Brain microvascular endothelial cell (primary cell): ENCODE results near the gene LIN52.

Experiments used
- DNase-seq: peaks from one replicate; pipeline ENCODE4 v3.0.0-alpha.2; 2020
- H3K27ac ChIP-seq: fragments of 250-450 bp; sonication (Bioruptor Pico); 2 replicates; pipeline ENCODE4 v1.5.1; 2020; ENCODE audit warnings: mild to moderate bottlenecking, moderate library complexity
- H3K27me3 ChIP-seq: fragments of 250-450 bp; sonication (Bioruptor Pico); replicated peaks from 2 replicates; pipeline ENCODE4 v1.5.1; 2020; ENCODE audit warnings: mild to moderate bottlenecking
- H3K36me3 ChIP-seq: fragments of 250-450 bp; sonication (Bioruptor Pico); replicated peaks from 2 replicates; pipeline ENCODE4 v1.5.1; 2020; ENCODE audit warnings: mild to moderate bottlenecking
- H3K4me3 ChIP-seq: 2 replicates; pipeline ENCODE4 v1.5.1; 2011; ENCODE audit warnings: low read depth, mild to moderate bottlenecking, control low read depth, low read length, moderate library complexity
- CTCF ChIP-seq: IDR thresholded peaks from 2 replicates; pipeline ENCODE4 v1.5.1; 2011; ENCODE audit warnings: low read depth, mild to moderate bottlenecking, moderate library complexity, low read length, control low read depth, inconsistent platforms; ENCODE audit errors: missing control alignments
- in situ Hi-C: cut with HindIII; loops from 2 replicates; pipeline ENCODE4 v1.10.0; 2017; ENCODE audit warnings: low sequenced_read_pairs, low pct_ligation_motif_present

Gene LIN52

GRCh38 chr14:74084277-74085046, at the start of gene LIN52, which contains the start of gene ALDH6A1:
LIN52 (plus strand) TSS chr14:74084956; CDS start chr14:74084975, 19 bp downstream.
ALDH6A1 (minus strand) TSS chr14:74084453; CDS start chr14:74084394, 59 bp downstream.
- peak; percentile 100 for DNase-seq
- Histone ChIP-seq H3K27ac (peak within 1 kb of the TSS; percentile 69), H3K4me3 (peak within 1 kb of the TSS; percentile 88), H3K27me3 (no peaks in the 10 kb centered on the region), H3K36me3 (no peaks in the 10 kb centered on the region)
- TF ChIP-seq CTCF = no peak
- in situ Hi-C loops = no loop called here

GRCh38 chr14:74035556-74035955, 49.2 kb upstream of the LIN52 start:
- no peak for TF ChIP-seq CTCF
- peak; percentile 32 for DNase-seq
- Histone ChIP-seq H3K27ac (no peak overlapping the region), H3K36me3 (no peaks in the 10 kb centered on the region), H3K4me3 (no peak overlapping the region), H3K27me3 (no peaks in the 10 kb centered on the region)
- in situ Hi-C loops = no loop called here

DNA sequence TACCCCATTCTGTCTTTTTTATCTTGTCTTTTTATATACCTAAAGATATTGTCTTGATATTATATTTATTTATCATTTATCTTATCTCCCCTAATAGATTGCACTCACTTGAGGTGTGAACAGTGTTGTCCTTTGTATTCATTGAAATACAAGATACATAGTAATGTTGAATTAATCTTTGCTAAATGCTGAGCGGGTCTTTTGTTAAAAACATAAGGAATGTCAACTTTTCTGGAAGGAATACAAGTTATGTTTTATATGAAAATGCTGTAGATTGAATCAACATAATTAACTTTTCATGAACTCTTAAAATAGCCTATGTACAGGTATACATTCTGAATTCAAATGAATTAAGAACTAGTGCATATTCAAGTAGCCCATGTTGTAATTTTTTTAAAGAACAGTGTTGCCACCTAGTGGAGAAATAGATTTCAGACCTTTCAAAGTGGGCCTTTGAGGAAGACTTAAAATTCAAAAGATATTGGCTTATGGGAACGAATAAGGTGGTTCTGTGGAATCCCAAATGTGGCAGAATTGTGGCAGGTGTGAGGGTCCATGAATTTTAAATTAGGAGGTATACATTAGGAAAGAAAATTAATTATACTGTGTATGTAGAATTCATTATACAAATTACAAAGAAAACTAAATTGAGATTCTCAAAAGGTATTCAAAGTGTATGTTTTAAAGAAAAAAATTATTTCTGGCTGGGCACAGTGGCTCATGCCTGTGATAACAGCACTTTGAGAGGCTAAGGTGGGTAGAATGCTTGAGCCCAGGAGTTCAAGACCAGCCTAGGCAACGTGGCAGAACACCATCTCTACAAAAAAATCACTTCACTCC, 46.5 kb upstream of the LIN52 start:
- Histone ChIP-seq H3K4me3 (no peak overlapping the region), H3K27ac (no peak overlapping the region), H3K27me3 (no peaks in the 10 kb centered on the region), H3K36me3 (no peaks in the 10 kb centered on the region)
- peak; percentile 48 for TF ChIP-seq CTCF
- in situ Hi-C loops = no loop called here
- DNase-seq = peak; percentile 39

DNA sequence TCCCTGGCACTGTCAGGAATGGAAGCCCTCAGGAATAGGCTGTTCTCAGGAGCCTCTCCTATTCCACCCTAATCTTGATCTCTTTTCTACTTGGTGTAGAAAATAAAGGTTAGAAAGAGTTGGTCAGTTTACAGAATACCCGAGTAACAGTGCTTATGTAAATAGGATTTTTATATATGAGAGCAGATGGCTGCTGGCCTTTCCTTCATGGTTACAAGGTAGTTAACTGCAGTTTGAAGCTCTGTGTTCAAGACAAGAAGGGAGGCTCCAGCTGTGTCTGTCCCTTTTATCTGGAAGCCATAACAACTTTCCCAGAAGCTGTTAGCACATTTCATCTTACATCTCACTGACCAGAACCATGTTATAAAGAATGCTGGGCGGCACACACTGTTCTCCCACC, 42.5 kb upstream of the LIN52 start:
- in situ Hi-C loops = no loop called here

DNA sequence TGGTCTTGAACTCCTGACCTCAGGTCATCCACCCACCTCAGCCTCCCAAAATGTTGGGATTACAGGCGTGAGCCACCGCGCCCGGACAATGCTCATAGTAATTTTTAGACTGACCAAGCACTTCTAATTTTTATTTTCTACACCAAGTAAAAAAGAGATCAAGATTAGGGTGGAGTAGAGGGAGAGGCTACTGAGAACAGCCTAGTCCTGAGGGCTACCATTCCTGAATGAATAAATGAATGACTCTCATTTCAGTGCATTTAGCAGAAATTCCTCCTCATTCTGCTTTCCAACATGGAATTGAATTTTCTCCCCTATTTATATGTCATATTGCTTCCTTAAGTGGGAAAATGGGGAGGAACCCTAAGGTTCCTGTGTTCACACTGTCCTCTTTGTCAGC, 39.2 kb upstream of the LIN52 start:
- in situ Hi-C loops = no loop called here
- Histone ChIP-seq H3K27ac (no peak overlapping the region), H3K4me3 (no peak overlapping the region), H3K27me3 (no peaks in the 10 kb centered on the region), H3K36me3 (no peaks in the 10 kb centered on the region)
- DNase-seq = no peak
- no peak for TF ChIP-seq CTCF

More for the DNA sequence above, 42.5 kb upstream of the LIN52 start:
- H3K4me3 ChIP-seq = no peak overlapping the region
- no peak for DNase-seq
- H3K27me3 ChIP-seq = no peaks in the 10 kb centered on the region
- no peak overlapping the region for H3K27ac ChIP-seq
- no peak for TF ChIP-seq CTCF
- no peaks in the 10 kb centered on the region for H3K36me3 ChIP-seq
